Dedifferentiated amniotic fluid mesenchymal stem cell (primary cell): ENCODE measurements around the gene ACYP1.
"Not testable (repeated sequence)": the region's sequence is repeated elsewhere in the genome, so short reads cannot be mapped to it uniquely, and the experiment has no call there.

Source experiments
- DNase-seq: peaks from one replicate; pipeline ENCODE4 v3.0.0-alpha.2; 2016; ENCODE audit errors: extremely low spot score

The ACYP1 gene

GRCh38 chr14:75068294-75069120 is 4.7 kb upstream of the ACYP1 start:
- DNase-seq = peak; percentile 44

- not testable (repeated sequence) for DNase-seq
These were observed 3.9 kb upstream of the ACYP1 start for GRCh38 chr14:75067765-75068164.

- DNase-seq = no peak
These were observed 3.4 kb upstream of the ACYP1 start for GRCh38 chr14:75067212-75067611.

- no peak for DNase-seq
These were observed 2.9 kb upstream of the ACYP1 start for GRCh38 chr14:75066691-75067090.

- no peak for DNase-seq
These were observed 362 bp upstream of the ACYP1 start for GRCh38 chr14:75064205-75064567.

GRCh38 chr14:75063013-75063412 is 811 bp downstream of the ACYP1 start:
- DNase-seq = no peak

GRCh38 chr14:75060420-75060819 is 3.4 kb downstream of the ACYP1 start:
- no peak for DNase-seq

GRCh38 chr14:75059642-75060041 is 4.2 kb downstream of the ACYP1 start:
- no peak for DNase-seq

GRCh38 chr14:75054421-75054820 is 9.4 kb downstream of the ACYP1 start:
- DNase-seq = no peak

- DNase-seq = no peak
These were observed 10.2 kb downstream of the ACYP1 start for GRCh38 chr14:75053396-75054291.

- DNase-seq = no peak
These were observed 12.3 kb downstream of the ACYP1 start for GRCh38 chr14:75051556-75051899.

- peak; percentile 50 for DNase-seq
These were observed 12.8 kb downstream of the ACYP1 start, which contains the start of gene MLH3 for GRCh38 chr14:75050852-75051555. TSS of gene MLH3 (minus strand) at chr14:75051467. CDS start at chr14:75049655, 1,812 bp downstream.

GRCh38 chr14:75049731-75050201 is 14.1 kb downstream of the ACYP1 start:
- peak; percentile 74 for DNase-seq

GRCh38 chr14:75049136-75049535 is 14.7 kb downstream of the ACYP1 start:
- DNase-seq = no peak

GRCh38 chr14:75048101-75048500 is 15.7 kb downstream of the ACYP1 start:
- DNase-seq = no peak

- DNase-seq = no peak
These were observed 16.3 kb downstream of the ACYP1 start for GRCh38 chr14:75047506-75047905.

GRCh38 chr14:75046899-75047298 is 16.9 kb downstream of the ACYP1 start:
- no peak for DNase-seq

GRCh38 chr14:75046275-75046674 is 17.5 kb downstream of the ACYP1 start:
- DNase-seq = no peak

- DNase-seq = no peak
These were observed 19.1 kb downstream of the ACYP1 start for GRCh38 chr14:75044752-75045151.

GRCh38 chr14:75044322-75044721 is 19.5 kb downstream of the ACYP1 start:
- DNase-seq = peak; percentile 33

- no peak for DNase-seq
These were observed 21.8 kb downstream of the ACYP1 start for GRCh38 chr14:75042035-75042434.

- DNase-seq = no peak
These were observed 22.2 kb downstream of the ACYP1 start for GRCh38 chr14:75041613-75042012.
